PFSK-1 (cell line): ENCODE results near the gene LARP4B.

ENCODE experiments used
- POLR2AphosphoS5 ChIP-seq: IDR thresholded peaks from 2 replicates; pipeline ENCODE4 v1.6.1; 2012; ENCODE audit warnings: low read depth, mild to moderate bottlenecking, control low read depth, low read length, moderate library complexity
- SIN3A ChIP-seq: IDR thresholded peaks from 2 replicates; pipeline ENCODE4 v1.6.1; 2012; ENCODE audit warnings: mild to moderate bottlenecking, low read length, moderate library complexity, borderline replicate concordance; ENCODE audit not compliant: insufficient read depth
- TF ChIP-seq, protein P1 (sequence below), 2 experiments: IDR thresholded peaks; 2 replicates each; pipeline versions ENCODE4 v1.6.1 to v1.8.0; 2011 to 2012; ENCODE audit warnings: low read depth in 2 of 2, low read length in 2 of 2, control low read depth in 1 of 2, inconsistent platforms in 1 of 2, mild to moderate bottlenecking in 1 of 2, moderate library complexity in 1 of 2; ENCODE audit not compliant: insufficient read depth in 1 of 2

DNA sequence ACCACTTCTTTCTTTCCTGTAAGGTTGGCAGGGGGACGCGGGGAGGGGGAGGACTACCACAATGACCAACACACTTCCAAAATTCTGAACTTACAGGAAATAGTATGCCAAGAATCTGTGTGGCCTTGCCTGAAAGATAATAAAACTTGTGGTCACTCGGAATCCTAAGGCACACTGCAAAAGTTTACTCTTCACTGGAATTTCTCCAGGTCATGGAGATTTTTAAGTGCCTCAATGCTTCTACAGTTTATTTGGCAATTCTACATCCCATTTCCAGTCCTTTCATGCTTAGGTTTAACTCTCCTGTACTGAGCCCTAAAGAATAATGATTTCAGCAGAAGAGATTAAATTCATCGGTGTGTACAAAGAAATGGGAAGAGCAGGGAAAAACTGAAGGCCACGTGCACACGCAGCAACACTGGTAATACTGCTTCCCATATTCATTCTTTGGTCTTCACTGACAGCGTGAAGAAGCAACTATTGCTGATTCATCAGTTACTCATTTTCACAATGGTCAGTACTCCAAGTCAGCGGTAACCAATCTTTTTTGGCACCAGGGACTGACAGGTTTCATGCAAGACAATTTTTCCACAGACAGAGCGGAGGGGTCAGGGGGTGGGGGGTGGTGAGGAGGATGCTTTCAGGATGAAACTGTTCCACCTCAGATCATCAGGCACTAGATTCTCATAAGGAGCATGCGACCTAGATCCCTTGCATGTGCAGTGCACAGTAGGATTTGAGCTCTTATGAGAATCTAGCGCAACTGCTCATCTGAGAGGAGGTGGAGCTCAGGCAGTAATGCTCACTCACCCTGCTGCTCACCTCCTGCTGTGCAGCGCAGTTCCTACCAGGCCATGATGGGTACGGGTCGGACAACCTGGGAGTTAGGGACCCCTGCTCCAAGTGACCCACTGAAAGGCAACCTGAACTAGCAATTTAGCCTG is 9.8 kb downstream of the LARP4B start:
- no peak for TF ChIP-seq POLR2AphosphoS5
- TF ChIP-seq SIN3A, result no peak
- TF ChIP-seq, protein P1, sequence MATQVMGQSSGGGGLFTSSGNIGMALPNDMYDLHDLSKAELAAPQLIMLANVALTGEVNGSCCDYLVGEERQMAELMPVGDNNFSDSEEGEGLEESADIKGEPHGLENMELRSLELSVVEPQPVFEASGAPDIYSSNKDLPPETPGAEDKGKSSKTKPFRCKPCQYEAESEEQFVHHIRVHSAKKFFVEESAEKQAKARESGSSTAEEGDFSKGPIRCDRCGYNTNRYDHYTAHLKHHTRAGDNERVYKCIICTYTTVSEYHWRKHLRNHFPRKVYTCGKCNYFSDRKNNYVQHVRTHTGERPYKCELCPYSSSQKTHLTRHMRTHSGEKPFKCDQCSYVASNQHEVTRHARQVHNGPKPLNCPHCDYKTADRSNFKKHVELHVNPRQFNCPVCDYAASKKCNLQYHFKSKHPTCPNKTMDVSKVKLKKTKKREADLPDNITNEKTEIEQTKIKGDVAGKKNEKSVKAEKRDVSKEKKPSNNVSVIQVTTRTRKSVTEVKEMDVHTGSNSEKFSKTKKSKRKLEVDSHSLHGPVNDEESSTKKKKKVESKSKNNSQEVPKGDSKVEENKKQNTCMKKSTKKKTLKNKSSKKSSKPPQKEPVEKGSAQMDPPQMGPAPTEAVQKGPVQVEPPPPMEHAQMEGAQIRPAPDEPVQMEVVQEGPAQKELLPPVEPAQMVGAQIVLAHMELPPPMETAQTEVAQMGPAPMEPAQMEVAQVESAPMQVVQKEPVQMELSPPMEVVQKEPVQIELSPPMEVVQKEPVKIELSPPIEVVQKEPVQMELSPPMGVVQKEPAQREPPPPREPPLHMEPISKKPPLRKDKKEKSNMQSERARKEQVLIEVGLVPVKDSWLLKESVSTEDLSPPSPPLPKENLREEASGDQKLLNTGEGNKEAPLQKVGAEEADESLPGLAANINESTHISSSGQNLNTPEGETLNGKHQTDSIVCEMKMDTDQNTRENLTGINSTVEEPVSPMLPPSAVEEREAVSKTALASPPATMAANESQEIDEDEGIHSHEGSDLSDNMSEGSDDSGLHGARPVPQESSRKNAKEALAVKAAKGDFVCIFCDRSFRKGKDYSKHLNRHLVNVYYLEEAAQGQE (IDR thresholded peaks at IDR 0.05; ENCODE audit: insufficient read depth in 1 of 2, low read depth in 2 of 2, low read length in 2 of 2), result no peak
